Endothelial cell of umbilical vein (primary cell): ENCODE results near the gene SKIDA1. TPM values are rescaled to one million over a fixed set of nuclear protein-coding genes. Genes with fewer than 3 reads are reported as not detected.

ENCODE experiments used
- BruUV-seq: library from RNA; stranded (reverse); fragments of 400-500 nt; replicated peaks from 2 replicates; lab custom pipeline; 2021; lab: Mats Ljungman, UMichigan
- CTCF ChIA-PET: fragments of 300-600, 350-600 bp; sonication (Branson Sonifier 250); formaldehyde crosslinking; loops from one replicate; lab custom pipeline; 2021; ENCODE audit warnings: antibody characterized with exemption, inconsistent platforms; lab: Charles Lee
- POLR2A ChIA-PET: fragments of 300-600, 350-600 bp; sonication (Branson Sonifier 250); formaldehyde crosslinking; loops from one replicate; lab custom pipeline; 2021; ENCODE audit warnings: antibody characterized with exemption, inconsistent platforms; lab: Charles Lee
- DNase-seq: peaks from one replicate; pipeline ENCODE4 v3.0.0-alpha.2; 2011; ENCODE audit warnings: low read depth, low spot score
- FAIRE-seq: peaks from 2 replicates; lab custom pipeline; 2011; peaks lifted over from hg19 to GRCh38; lab: Jason Lieb, UNC
- H2AFZ ChIP-seq: 2 replicates; pipeline ENCODE4 v1.6.0; 2012; ENCODE audit warnings: low read depth, low read length, control low read depth, inconsistent platforms
- H3K27ac ChIP-seq: 2 replicates; pipeline ENCODE4 v1.5.1; 2011; ENCODE audit warnings: low read depth, mild to moderate bottlenecking, control low read depth, low read length, moderate library complexity; ENCODE audit not compliant: insufficient read depth
- H3K27me3 ChIP-seq, 2 experiments: 2 replicates each; pipeline versions ENCODE4 v1.6.0 to v1.6.1; 2011; ENCODE audit warnings: low read length in 2 of 2, mixed read lengths in 1 of 2; ENCODE audit not compliant: control insufficient read depth in 2 of 2, insufficient read depth in 2 of 2
- H3K36me3 ChIP-seq, 2 experiments: 2 replicates in 1 of 2; 3 replicates in 1 of 2; pipeline ENCODE4 v1.5.1; 2011; ENCODE audit warnings: low read length in 2 of 2, mild to moderate bottlenecking in 1 of 2, moderate library complexity in 1 of 2; ENCODE audit not compliant: control insufficient read depth in 2 of 2, insufficient read depth in 2 of 2; ENCODE audit errors: extremely low read depth in 1 of 2
- H3K4me1 ChIP-seq: 3 replicates; pipeline ENCODE4 v1.5.1; 2011; ENCODE audit warnings: mild to moderate bottlenecking, low read length; ENCODE audit not compliant: control insufficient read depth, insufficient read depth; ENCODE audit errors: extremely low read depth
- H3K4me2 ChIP-seq: 2 replicates; pipeline ENCODE4 v1.6.1; 2011; ENCODE audit warnings: low read length, control low read depth, mixed read lengths; ENCODE audit not compliant: insufficient read depth
- H3K4me3 ChIP-seq, 3 experiments: fragments of 200-600 bp in 1 of 3; sonication (generic), shearing (Covaris generic) in 1 of 3; replicated peaks in 1 of 3; 2 replicates each; pipeline ENCODE4 v1.5.1; 2011 to 2016; ENCODE audit warnings: control low read depth in 3 of 3, low read length in 3 of 3, mild to moderate bottlenecking in 2 of 3, inconsistent platforms in 1 of 3, low read depth in 1 of 3, moderate library complexity in 1 of 3; ENCODE audit not compliant: insufficient read depth in 1 of 3
- H3K79me2 ChIP-seq: 2 replicates; pipeline ENCODE4 v1.6.0; 2012; ENCODE audit warnings: low read length, inconsistent platforms; ENCODE audit not compliant: control insufficient read depth, insufficient read depth
- H3K9ac ChIP-seq: replicated peaks from 2 replicates; pipeline ENCODE3; 2011; ENCODE audit warnings: low read length, control low read depth; ENCODE audit not compliant: insufficient read depth; ENCODE audit errors: extremely low read depth
- H3K9me1 ChIP-seq: replicated peaks from 3 replicates; pipeline ENCODE4 v1.6.0; 2011; ENCODE audit warnings: mild to moderate bottlenecking, low read length; ENCODE audit not compliant: control insufficient read depth, insufficient read depth; ENCODE audit errors: extremely low read depth
- H3K9me3 ChIP-seq: replicated peaks from 2 replicates; pipeline ENCODE4 v1.5.1; 2012; ENCODE audit warnings: low read length, inconsistent platforms; ENCODE audit not compliant: control insufficient read depth, insufficient read depth
- H4K20me1 ChIP-seq: replicated peaks from 2 replicates; pipeline ENCODE3; 2011; ENCODE audit warnings: mild to moderate bottlenecking, low read length; ENCODE audit not compliant: control insufficient read depth, insufficient read depth; ENCODE audit errors: extremely low read depth
- EZH2 ChIP-seq: IDR thresholded peaks from 2 replicates; pipeline ENCODE4 v1.6.1; 2012; ENCODE audit warnings: borderline replicate concordance, low read depth, mild to moderate bottlenecking, moderate library complexity, low read length, inconsistent platforms; ENCODE audit not compliant: severe bottlenecking
- FOS ChIP-seq: IDR thresholded peaks from 2 replicates; pipeline ENCODE4 v1.6.1; 2011; ENCODE audit warnings: mild to moderate bottlenecking, low read length, moderate library complexity, borderline replicate concordance; ENCODE audit not compliant: insufficient read depth
- GATA2 ChIP-seq: IDR thresholded peaks from 2 replicates; pipeline ENCODE4 v1.7.0; 2011; ENCODE audit warnings: low read depth, mild to moderate bottlenecking, moderate library complexity, mixed read lengths, low read length; ENCODE audit not compliant: insufficient read length, insufficient read depth
- MYC ChIP-seq: IDR thresholded peaks from one replicate; pipeline ENCODE4 v1.6.1; 2011; ENCODE audit warnings: mild to moderate bottlenecking, low read depth, low read length
- POLR2A ChIP-seq: IDR thresholded peaks from 2 replicates; pipeline ENCODE4 v1.6.1; 2012; ENCODE audit warnings: low read depth, mild to moderate bottlenecking, control low read depth, low read length
- POLR2AphosphoS5 ChIP-seq: IDR thresholded peaks from 2 replicates; pipeline ENCODE4 v1.6.1; 2012; ENCODE audit warnings: low read depth, mild to moderate bottlenecking, control low read depth, low read length, moderate library complexity; ENCODE audit not compliant: insufficient read depth
- dilution Hi-C: fragments of 300-500 bp; cut with MboI; formaldehyde crosslinking; loops from one replicate; pipeline ENCODE4 v1.15.0; 2019; ENCODE audit warnings: low sequenced_read_pairs; ENCODE audit not compliant: extremely low pct_ligation_motif_present
- intact Hi-C: fragments of 100-400 bp; cut with micrococcal nuclease; formaldehyde crosslinking; loops from one replicate; pipeline ENCODE4 v1.10.0; 2022
- polyA plus RNA-seq, 4 experiments: library from polyadenylated mRNA; depleted of rRNA in 3 of 4; stranded (reverse) in 3 of 4; unstranded in 1 of 4; fragments of >200 nt; gene quantifications; 2 replicates each; pipeline versions ENCODE4 v1.2.1 to v1.2.3, GENCODE V29; 2011 to 2012; ENCODE audit warnings: missing spikeins in 1 of 4
- total RNA-seq: library from RNA; stranded (reverse); gene quantifications from 2 replicates; pipeline ENCODE4 v1.2.3, GENCODE V29; 2021
- TF ChIP-seq, protein P1 (sequence below): IDR thresholded peaks from 2 replicates; pipeline ENCODE4 v1.6.1; 2011; ENCODE audit not compliant: insufficient read depth, insufficient read length
- TF ChIP-seq, protein P2 (sequence below), 2 donors: IDR thresholded peaks; 1 replicate in 1 of 2; 2 replicates in 1 of 2; pipeline ENCODE4 v1.5.1; 2011; ENCODE audit warnings: low read length in 2 of 2, mild to moderate bottlenecking in 2 of 2, moderate library complexity in 2 of 2, control low read depth in 1 of 2, inconsistent platforms in 1 of 2, low read depth in 1 of 2; ENCODE audit not compliant: insufficient read depth in 1 of 2; ENCODE audit errors: extremely low read depth in 1 of 2

The SKIDA1 gene
- total and polyA plus RNA-seq, 2 donors (not counting 3 experiments of a cell fraction or from before 2014, with no cell fraction given), result 0.21 to 0.71 TPM

DNA sequence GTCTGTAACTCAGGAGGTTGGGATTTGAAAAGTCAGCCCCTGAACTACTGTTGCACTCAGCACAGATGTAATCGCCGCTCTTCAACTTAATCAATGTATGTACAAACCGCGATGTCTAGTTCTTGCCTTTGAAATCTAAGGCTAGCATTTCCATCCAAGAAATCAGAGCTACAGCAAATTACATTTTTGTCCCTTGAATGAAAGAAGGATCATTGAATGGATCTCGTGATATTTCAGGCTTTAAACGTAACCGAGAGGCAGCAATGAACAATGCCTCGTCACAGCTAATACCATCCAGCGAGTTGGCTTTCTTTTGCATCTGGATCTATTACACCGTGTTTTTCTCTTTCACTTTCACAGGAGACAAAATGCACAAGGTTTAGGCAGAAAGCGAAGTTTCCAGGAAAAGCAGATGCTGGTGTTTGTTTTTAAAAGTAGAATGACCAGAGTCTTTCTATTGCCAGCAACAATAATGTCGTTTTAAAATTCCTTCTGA is 5.5 kb downstream of the SKIDA1 start:
- Histone ChIP-seq H3K27ac (peak overlapping the region; percentile 73), H3K9me1 (no peaks in the 10 kb centered on the region), H3K36me3 (no peaks in the 10 kb centered on the region), H4K20me1 (no peaks in the 10 kb centered on the region), H3K79me2 (no peaks in the 10 kb centered on the region), H3K27me3 (no peaks in the 10 kb centered on the region), H2AFZ (peak overlapping the region; percentile 83), H3K9me3 (no peaks in the 10 kb centered on the region), H3K4me3 (peak overlapping the region; percentile 40 to 91 (median 86)), H3K9ac (peak overlapping the region; percentile 82), H3K4me2 (peak overlapping the region; percentile 93), H3K4me1 (peaks cover 37% of the 10 kb centered on the region)
- peak; percentile 84 for DNase-seq
- peak; percentile 4 for FAIRE-seq
- BruUV-seq, result TSS peak; percentile 17
- intact Hi-C loops (loop anchor here (1.0 to 10.0 kb wide), 3 partner anchors 242 to 805 kb away; partner anchors contain the start of genes BMI1 and DNAJC1), dilution Hi-C loops (no loop called here)
- ChIA-PET CTCF (interaction anchor here (0.9 to 1.6 kb wide), 3 partner anchors 24 to 241 kb away, joined by 3 to 7 read pairs (median 4); no protein-coding TSS in a partner anchor), POLR2A (no interaction called here)
- TF ChIP-seq GATA2 (peak; percentile 2), POLR2AphosphoS5 (no peak), POLR2A (peak; percentile 22), MYC (no peak)
- TF ChIP-seq, protein P1, sequence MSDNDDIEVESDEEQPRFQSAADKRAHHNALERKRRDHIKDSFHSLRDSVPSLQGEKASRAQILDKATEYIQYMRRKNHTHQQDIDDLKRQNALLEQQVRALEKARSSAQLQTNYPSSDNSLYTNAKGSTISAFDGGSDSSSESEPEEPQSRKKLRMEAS, result no peak

DNA sequence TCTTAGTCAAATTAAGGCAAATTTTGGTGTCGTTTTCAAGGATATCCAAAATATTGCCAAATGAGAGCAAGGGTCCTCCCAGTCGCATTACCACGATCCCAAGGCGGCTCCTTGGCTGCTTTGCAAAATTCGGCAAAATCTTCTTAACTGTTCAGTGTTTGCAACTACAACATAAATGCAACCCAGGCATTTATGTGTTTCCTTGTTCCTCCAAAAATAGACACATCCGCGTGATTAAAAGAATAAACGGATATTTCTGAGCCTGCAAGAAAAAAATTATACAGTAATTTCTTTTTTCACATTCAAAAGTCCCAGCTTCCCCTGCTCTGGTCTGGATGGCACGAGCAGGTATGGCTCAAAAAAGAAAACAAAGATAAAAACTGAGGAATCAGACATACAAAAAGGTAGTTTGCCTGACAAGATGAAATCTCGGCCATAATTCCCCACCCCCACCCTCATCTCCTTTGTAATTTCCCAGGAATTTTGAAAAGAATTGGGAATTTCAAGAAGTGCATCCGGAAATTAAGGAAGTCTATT is 6.0 kb downstream of the SKIDA1 start:
- Histone ChIP-seq H3K9me1 (no peaks in the 10 kb centered on the region), H3K4me3 (peak overlapping the region; percentile 40 to 91 (median 86)), H4K20me1 (no peaks in the 10 kb centered on the region), H3K9ac (peak overlapping the region; percentile 82), H2AFZ (peak overlapping the region; percentile 83), H3K36me3 (no peaks in the 10 kb centered on the region), H3K27me3 (no peaks in the 10 kb centered on the region), H3K9me3 (no peaks in the 10 kb centered on the region), H3K79me2 (no peaks in the 10 kb centered on the region), H3K4me1 (peaks cover 31% of the 10 kb centered on the region), H3K4me2 (peak overlapping the region; percentile 93), H3K27ac (peak overlapping the region; percentile 73)
- dilution Hi-C loops, result no loop called here
- TF ChIP-seq POLR2A (no peak), MYC (no peak), EZH2 (no peak), GATA2 (peak; percentile 8), FOS (no peak)
- TF ChIP-seq, protein P2, sequence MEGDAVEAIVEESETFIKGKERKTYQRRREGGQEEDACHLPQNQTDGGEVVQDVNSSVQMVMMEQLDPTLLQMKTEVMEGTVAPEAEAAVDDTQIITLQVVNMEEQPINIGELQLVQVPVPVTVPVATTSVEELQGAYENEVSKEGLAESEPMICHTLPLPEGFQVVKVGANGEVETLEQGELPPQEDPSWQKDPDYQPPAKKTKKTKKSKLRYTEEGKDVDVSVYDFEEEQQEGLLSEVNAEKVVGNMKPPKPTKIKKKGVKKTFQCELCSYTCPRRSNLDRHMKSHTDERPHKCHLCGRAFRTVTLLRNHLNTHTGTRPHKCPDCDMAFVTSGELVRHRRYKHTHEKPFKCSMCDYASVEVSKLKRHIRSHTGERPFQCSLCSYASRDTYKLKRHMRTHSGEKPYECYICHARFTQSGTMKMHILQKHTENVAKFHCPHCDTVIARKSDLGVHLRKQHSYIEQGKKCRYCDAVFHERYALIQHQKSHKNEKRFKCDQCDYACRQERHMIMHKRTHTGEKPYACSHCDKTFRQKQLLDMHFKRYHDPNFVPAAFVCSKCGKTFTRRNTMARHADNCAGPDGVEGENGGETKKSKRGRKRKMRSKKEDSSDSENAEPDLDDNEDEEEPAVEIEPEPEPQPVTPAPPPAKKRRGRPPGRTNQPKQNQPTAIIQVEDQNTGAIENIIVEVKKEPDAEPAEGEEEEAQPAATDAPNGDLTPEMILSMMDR (IDR thresholded peaks at IDR 0.05; ENCODE audit: extremely low read depth in 1 of 2, insufficient read depth in 1 of 2, low read depth in 1 of 2, low read length in 2 of 2), result no peak
- TF ChIP-seq, protein P1, result no peak
- FAIRE-seq, result no peak
- no TSS peak for BruUV-seq
- POLR2A ChIA-PET, result no interaction called here
- no peak for DNase-seq
- CTCF ChIA-PET, result interaction anchor here (0.9 to 1.8 kb wide), 4 partner anchors 8 to 240 kb away, joined by 3 to 11 read pairs (median 6); no protein-coding TSS in a partner anchor
- intact Hi-C loops, result loop anchor here (1.0 to 5.0 kb wide), 2 partner anchors 241 to 483 kb away; partner anchors contain the start of gene DNAJC1
